ENCODE data around the gene RASAL3. TPM values are rescaled to one million over a fixed set of nuclear protein-coding genes. Genes with fewer than 3 reads are reported as not detected.

Gene RASAL3
- total and polyA plus RNA-seq, 11 donors, result 0.42 to 9.1 (median 0.99) TPM

DNA sequence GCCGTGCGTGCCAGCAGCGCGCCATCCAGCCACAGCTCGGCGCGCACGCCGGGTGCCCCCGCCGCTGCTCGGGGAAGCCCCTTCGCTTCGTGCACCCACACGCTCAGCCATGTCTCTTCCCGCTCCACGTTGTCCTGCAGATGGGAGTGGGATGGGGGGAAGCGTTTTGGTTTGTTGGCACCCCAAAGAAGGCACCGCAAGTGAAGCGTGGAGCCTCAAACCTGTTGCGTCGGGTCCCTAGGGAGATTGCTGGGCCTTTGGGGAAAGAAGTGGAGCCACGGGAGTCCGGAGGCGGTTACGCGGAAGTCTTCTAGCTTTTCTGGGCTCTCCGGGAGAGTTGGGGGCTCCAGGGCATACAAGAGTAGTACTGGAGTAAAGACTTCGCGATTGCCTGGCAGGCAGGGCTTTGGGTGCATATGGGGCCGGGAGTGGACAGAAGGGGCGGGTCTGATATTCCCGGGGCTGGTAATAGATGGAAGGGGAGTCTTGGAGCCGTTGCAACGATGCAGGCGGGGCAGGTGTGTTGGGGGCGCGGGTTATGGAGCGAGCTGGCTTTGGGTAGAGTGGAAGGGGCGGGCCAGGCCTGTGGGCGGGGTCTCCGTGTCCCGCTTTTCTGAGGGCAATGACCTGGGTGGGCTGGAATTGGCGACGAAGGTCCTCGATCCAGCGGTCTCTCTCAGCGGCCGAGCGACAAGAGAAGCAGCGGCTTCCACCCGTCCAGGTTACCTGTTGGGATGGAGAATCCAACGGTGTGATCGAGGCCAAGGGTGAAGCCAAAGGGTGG, 6.5 kb downstream of the RASAL3 start:
- Histone ChIP-seq H3K9me3 (no peaks in the 10 kb centered on the region), H3K27me3 (peaks cover 12 to 46% (median 27%) of the 10 kb centered on the region in 9 donors), H3K4me1 (peaks cover 1 to 25% (median 7%) of the 10 kb centered on the region in 12 donors), H3K27ac (no peak overlapping the region), H3K36me3 (peaks cover 0 to 19% (median 0%) of the 10 kb centered on the region in 9 donors), H3K4me3 (peak overlapping the region in 2 of 12 donors; percentile 6 to 32)
- 13 to 19% (median 19%) methylated on average over 38 to 54 of the region's 54 CpGs for WGBS, 4 donors
- no peak for ATAC-seq
- intact Hi-C loops (cut with DNase I), result loop anchor here in 6 of 10 donors (5.0 to 10.0 kb wide), 3 partner anchors 97 to 281 kb away; no protein-coding TSS in a partner anchor
- TF ChIP-seq CTCF (IDR thresholded peaks at IDR 0.05) (no peak), POLR2A (IDR thresholded peaks at IDR 0.05) (no peak)
- no peak for DNase-seq

GRCh38 chr19:15456871-15457700, 7.3 kb downstream of the RASAL3 start:
- H3K36me3 ChIP-seq, result peaks cover 0 to 23% (median 0%) of the 10 kb centered on the region in 9 donors
- DNase-seq, result no peak
- no peak for ATAC-seq
- peaks cover 12 to 46% (median 27%) of the 10 kb centered on the region in 9 donors for H3K27me3 ChIP-seq
- peak overlapping the region in 4 of 12 donors; percentile 6 to 32 (median 16) for H3K4me3 ChIP-seq
- 4 to 28% (median 13%) methylated on average over 28 to 86 of the region's 86 CpGs for WGBS, 4 donors
- H3K4me1 ChIP-seq, result peaks cover 3 to 30% (median 12%) of the 10 kb centered on the region in 12 donors
- no peaks in the 10 kb centered on the region for H3K9me3 ChIP-seq
- intact Hi-C loops (cut with DNase I), result loop anchor here in 6 of 10 donors (5.0 to 10.0 kb wide), 3 partner anchors 98 to 280 kb away; no protein-coding TSS in a partner anchor
- H3K27ac ChIP-seq, result no peak overlapping the region
- TF ChIP-seq POLR2A (IDR thresholded peaks at IDR 0.05) (no peak), CTCF (IDR thresholded peaks at IDR 0.05) (no peak)

DNA sequence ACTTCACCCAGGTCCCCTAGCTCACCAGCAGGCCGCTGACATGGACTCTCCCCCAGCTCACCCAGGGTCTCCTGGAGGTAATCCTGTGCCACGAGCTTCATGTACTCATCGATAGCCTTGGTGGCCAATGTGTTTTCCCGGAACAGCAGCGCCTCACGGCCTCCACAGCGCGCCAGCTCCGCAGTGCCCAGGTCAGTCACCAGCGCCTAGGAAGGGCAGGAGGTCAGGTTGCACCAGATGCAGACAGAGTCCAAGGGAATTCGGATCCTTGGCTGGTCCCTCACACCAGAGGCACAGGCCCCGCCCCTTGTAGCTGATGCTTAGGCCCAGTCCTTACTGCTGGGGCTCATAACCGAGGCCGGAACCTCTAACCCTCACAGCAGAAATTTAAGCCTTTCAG, 7.9 kb downstream of the RASAL3 start:
- WGBS, 4 donors, result 36 to 51% (median 38%) methylated on average over 8 to 14 of the region's 14 CpGs
- ATAC-seq, result no peak
- Histone ChIP-seq H3K4me1 (peaks cover 3 to 30% (median 12%) of the 10 kb centered on the region in 12 donors), H3K27ac (no peak overlapping the region), H3K4me3 (no peak overlapping the region), H3K36me3 (peaks cover 0 to 23% (median 0%) of the 10 kb centered on the region in 9 donors), H3K27me3 (peaks cover 12 to 46% (median 27%) of the 10 kb centered on the region in 9 donors), H3K9me3 (no peaks in the 10 kb centered on the region)
- no peak for TF ChIP-seq CTCF (IDR thresholded peaks at IDR 0.05)
- TF ChIP-seq POLR2A (IDR thresholded peaks at IDR 0.05), result no peak
- intact Hi-C loops (cut with DNase I), result loop anchor here in 6 of 10 donors (5.0 to 10.0 kb wide), 3 partner anchors 98 to 279 kb away; no protein-coding TSS in a partner anchor
- DNase-seq, result no peak

Measured in heart left ventricle (tissue), 16 donors.